Measurements from ENCODE around the gene B3GNT4. TPM values are rescaled to one million over a fixed set of nuclear protein-coding genes. Genes with fewer than 3 reads are reported as not detected.

Gene B3GNT4
- total RNA-seq, 1 experiment from 2014 or later: 1.8 TPM

GRCh38 chr12:122206976-122207375, 3.5 kb downstream of the B3GNT4 start:
- DNase-seq (ENCODE audit: unreplicated experiment): no peak
- POLR2A ChIA-PET: interaction anchor here (5.1 kb wide), 1 partner anchor 18 kb away, joined by 23 read pairs; the partner anchor contains the start of gene DIABLO
- Mint-ChIP-seq H3K36me3 (ENCODE audit: insufficient read depth, unreplicated experiment) (peaks cover 65% of the 10 kb centered on the region), H3K4me1 (ENCODE audit: insufficient read depth, unreplicated experiment) (peaks cover 6% of the 10 kb centered on the region), H3K27ac (ENCODE audit: low read depth, unreplicated experiment) (no peak overlapping the region), H3K27me3 (ENCODE audit: insufficient read depth, unreplicated experiment) (no peaks in the 10 kb centered on the region), H3K9me3 (ENCODE audit: unreplicated experiment) (no peaks in the 10 kb centered on the region), H3K4me3 (ENCODE audit: unreplicated experiment) (no peak overlapping the region)
- TF ChIP-seq, protein P1, sequence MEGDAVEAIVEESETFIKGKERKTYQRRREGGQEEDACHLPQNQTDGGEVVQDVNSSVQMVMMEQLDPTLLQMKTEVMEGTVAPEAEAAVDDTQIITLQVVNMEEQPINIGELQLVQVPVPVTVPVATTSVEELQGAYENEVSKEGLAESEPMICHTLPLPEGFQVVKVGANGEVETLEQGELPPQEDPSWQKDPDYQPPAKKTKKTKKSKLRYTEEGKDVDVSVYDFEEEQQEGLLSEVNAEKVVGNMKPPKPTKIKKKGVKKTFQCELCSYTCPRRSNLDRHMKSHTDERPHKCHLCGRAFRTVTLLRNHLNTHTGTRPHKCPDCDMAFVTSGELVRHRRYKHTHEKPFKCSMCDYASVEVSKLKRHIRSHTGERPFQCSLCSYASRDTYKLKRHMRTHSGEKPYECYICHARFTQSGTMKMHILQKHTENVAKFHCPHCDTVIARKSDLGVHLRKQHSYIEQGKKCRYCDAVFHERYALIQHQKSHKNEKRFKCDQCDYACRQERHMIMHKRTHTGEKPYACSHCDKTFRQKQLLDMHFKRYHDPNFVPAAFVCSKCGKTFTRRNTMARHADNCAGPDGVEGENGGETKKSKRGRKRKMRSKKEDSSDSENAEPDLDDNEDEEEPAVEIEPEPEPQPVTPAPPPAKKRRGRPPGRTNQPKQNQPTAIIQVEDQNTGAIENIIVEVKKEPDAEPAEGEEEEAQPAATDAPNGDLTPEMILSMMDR (IDR thresholded peaks at IDR 0.05; ENCODE audit: unreplicated experiment): no peak
- no TSS peak for BruUV-seq (replicated peaks)
- intact Hi-C loops (cut with micrococcal nuclease): no loop called here
- CTCF ChIA-PET: interaction anchor here (0.6 kb wide), 1 partner anchor 138 kb away, joined by 3 read pairs; no protein-coding TSS in a partner anchor

- DNase-seq (ENCODE audit: unreplicated experiment): no peak
- peaks cover 69% of the 10 kb centered on the region for H3K36me3 Mint-ChIP-seq (ENCODE audit: insufficient read depth, unreplicated experiment)
- BruUV-seq (replicated peaks): no TSS peak
- TF ChIP-seq, protein P1 (IDR thresholded peaks at IDR 0.05; ENCODE audit: unreplicated experiment): no peak
- POLR2A ChIA-PET: interaction anchor here (5.1 kb wide), 1 partner anchor 17 kb away, joined by 23 read pairs; the partner anchor contains the start of gene DIABLO
- H3K4me3 Mint-ChIP-seq (ENCODE audit: unreplicated experiment): no peak overlapping the region
- no peaks in the 10 kb centered on the region for H3K27me3 Mint-ChIP-seq (ENCODE audit: insufficient read depth, unreplicated experiment)
- intact Hi-C loops (cut with micrococcal nuclease): no loop called here
- H3K4me1 Mint-ChIP-seq (ENCODE audit: insufficient read depth, unreplicated experiment): peaks cover 6% of the 10 kb centered on the region
- CTCF ChIA-PET: interaction anchor here (0.6 kb wide), 1 partner anchor 138 kb away, joined by 3 read pairs; no protein-coding TSS in a partner anchor
- no peak overlapping the region for H3K27ac Mint-ChIP-seq (ENCODE audit: low read depth, unreplicated experiment)
- no peaks in the 10 kb centered on the region for H3K9me3 Mint-ChIP-seq (ENCODE audit: unreplicated experiment)
Measured at GRCh38 chr12:122207391-122207790, 3.9 kb downstream of the B3GNT4 start.

GRCh38 chr12:122208073-122208820, 4.7 kb downstream of the B3GNT4 start:
- Mint-ChIP-seq H3K27ac (ENCODE audit: low read depth, unreplicated experiment) (no peak overlapping the region), H3K9me3 (ENCODE audit: unreplicated experiment) (no peaks in the 10 kb centered on the region), H3K4me3 (ENCODE audit: unreplicated experiment) (no peak overlapping the region), H3K36me3 (ENCODE audit: insufficient read depth, unreplicated experiment) (peaks cover 78% of the 10 kb centered on the region), H3K27me3 (ENCODE audit: insufficient read depth, unreplicated experiment) (no peaks in the 10 kb centered on the region), H3K4me1 (ENCODE audit: insufficient read depth, unreplicated experiment) (peaks cover 6% of the 10 kb centered on the region)
- no peak for DNase-seq (ENCODE audit: unreplicated experiment)
- intact Hi-C loops (cut with micrococcal nuclease): no loop called here
- POLR2A ChIA-PET: interaction anchor here (5.1 kb wide), 1 partner anchor 16 kb away, joined by 23 read pairs; the partner anchor contains the start of gene DIABLO
- TF ChIP-seq, protein P1 (IDR thresholded peaks at IDR 0.05; ENCODE audit: unreplicated experiment): no peak
- BruUV-seq (replicated peaks): TSS peak; percentile 69
- CTCF ChIA-PET: interaction anchor here (0.7 kb wide), 1 partner anchor 40 kb away, joined by 3 read pairs; no protein-coding TSS in a partner anchor

DNA sequence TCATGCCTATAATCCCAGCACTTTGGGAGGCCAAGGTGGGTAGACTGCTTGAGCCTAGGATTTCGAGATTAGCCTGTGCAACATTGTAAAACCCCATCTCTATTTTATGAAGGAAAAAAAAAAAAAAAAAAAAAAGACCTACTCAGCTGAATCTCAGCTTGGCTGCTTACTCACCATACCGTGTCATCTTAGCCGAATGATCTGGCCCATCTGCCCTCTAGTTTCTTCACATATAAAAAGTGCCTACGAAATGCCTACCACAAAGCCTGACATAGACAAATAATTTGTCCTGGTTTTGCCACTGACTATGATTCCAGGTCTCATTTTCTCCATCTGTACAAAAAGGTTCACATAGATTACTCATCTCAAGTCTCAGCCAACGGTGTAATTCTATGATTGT, 12.3 kb downstream of the B3GNT4 start:
- TSS peak; percentile 12 for BruUV-seq (replicated peaks)
- TF ChIP-seq, protein P1 (IDR thresholded peaks at IDR 0.05; ENCODE audit: unreplicated experiment): no peak
- Mint-ChIP-seq H3K36me3 (ENCODE audit: insufficient read depth, unreplicated experiment) (peaks cover 96% of the 10 kb centered on the region), H3K27me3 (ENCODE audit: insufficient read depth, unreplicated experiment) (no peaks in the 10 kb centered on the region), H3K4me1 (ENCODE audit: insufficient read depth, unreplicated experiment) (no peaks in the 10 kb centered on the region), H3K27ac (ENCODE audit: low read depth, unreplicated experiment) (no peak overlapping the region), H3K4me3 (ENCODE audit: unreplicated experiment) (no peak overlapping the region), H3K9me3 (ENCODE audit: unreplicated experiment) (no peaks in the 10 kb centered on the region)
- POLR2A ChIA-PET: interaction anchor here (0.6 to 3.4 kb wide), 5 partner anchors 8 to 302 kb away, joined by 3 to 24 read pairs (median 3); partner anchors contain the start of genes DIABLO and MLXIP
- no peak for DNase-seq (ENCODE audit: unreplicated experiment)
- intact Hi-C loops (cut with micrococcal nuclease): no loop called here
- CTCF ChIA-PET: no interaction called here

Data from MCF 10A (cell line).